Type B pancreatic cell (in vitro differentiated cells): ENCODE measurements around the gene KCND2. TPM values are rescaled to one million over a fixed set of nuclear protein-coding genes. Genes with fewer than 3 reads are reported as not detected.

ENCODE experiments used
- DNase-seq: peaks from one replicate; pipeline ENCODE4 v3.0.0; 2021; ENCODE audit warnings: mixed read lengths; ENCODE audit not compliant: unreplicated experiment; ENCODE audit errors: extremely low spot score
- H3K27ac Mint-ChIP-seq: 2 replicates; pipeline ENCODE4 v1.8.0; 2021; ENCODE audit warnings: mild to moderate bottlenecking, mixed read lengths
- H3K27me3 Mint-ChIP-seq: 2 replicates; pipeline ENCODE4 v1.8.0; 2021; ENCODE audit warnings: mixed read lengths
- H3K36me3 Mint-ChIP-seq: 2 replicates; pipeline ENCODE4 v1.8.0; 2021; ENCODE audit warnings: mixed read lengths
- H3K4me1 Mint-ChIP-seq: one replicate; pipeline ENCODE4 v1.8.0; 2021; ENCODE audit warnings: mixed read lengths; ENCODE audit not compliant: unreplicated experiment
- H3K4me3 Mint-ChIP-seq: 2 replicates; pipeline ENCODE4 v1.8.0; 2021; ENCODE audit warnings: mild to moderate bottlenecking, mixed read lengths
- H3K9me3 Mint-ChIP-seq: 2 replicates; pipeline ENCODE4 v1.8.0; 2021; ENCODE audit warnings: mixed read lengths
- CTCF ChIP-seq: fragments of 200-600 bp; sonication (generic); conservative IDR thresholded peaks from 2 replicates; pipeline ENCODE4 v1.5.0; 2021; ENCODE audit warnings: antibody characterized with exemption, mild to moderate bottlenecking
- total RNA-seq: library from RNA; stranded (reverse); gene quantifications from 2 replicates; pipeline ENCODE4 v1.2.1, GENCODE V29; 2021; ENCODE audit warnings: low replicate concordance

Gene KCND2
- total RNA-seq, 1 donor from 2014 or later: 3.2 TPM

DNA sequence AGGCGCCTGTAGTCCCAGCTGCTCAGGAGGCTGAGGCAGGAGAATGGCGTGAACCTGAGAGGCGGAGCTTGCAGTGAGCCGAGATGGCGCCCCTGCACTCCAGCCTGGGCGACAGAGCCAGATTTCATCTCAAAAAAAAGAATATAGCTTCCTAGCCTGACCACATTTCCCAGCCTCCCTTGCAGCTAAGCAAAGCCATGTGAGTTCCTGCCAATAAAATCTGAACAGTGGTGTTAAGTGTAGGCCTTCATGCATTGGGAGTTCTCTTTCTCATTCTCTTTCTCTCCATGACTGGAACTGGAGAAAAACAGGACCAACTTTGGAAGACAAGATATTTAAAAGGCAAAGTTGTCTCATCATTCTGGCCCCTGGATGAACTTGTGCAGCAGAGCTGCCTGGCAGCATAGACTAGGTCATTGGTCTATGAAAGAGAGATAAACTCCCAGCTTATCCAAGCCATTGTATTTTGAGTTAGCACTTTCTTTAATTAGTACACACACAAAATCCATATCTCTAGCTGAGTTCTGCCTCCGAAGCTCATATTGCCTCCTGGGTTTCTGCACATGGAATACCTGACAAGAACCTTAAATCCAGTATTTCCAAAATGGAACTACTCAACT is 524.2 kb downstream of the KCND2 start:
- Mint-ChIP-seq H3K4me1 (no peaks in the 10 kb centered on the region), H3K27ac (no peak overlapping the region), H3K36me3 (peaks cover 24% of the 10 kb centered on the region), H3K27me3 (no peaks in the 10 kb centered on the region), H3K4me3 (no peak overlapping the region), H3K9me3 (peaks cover 10% of the 10 kb centered on the region)
- no peak for TF ChIP-seq CTCF
- DNase-seq: no peak

DNA sequence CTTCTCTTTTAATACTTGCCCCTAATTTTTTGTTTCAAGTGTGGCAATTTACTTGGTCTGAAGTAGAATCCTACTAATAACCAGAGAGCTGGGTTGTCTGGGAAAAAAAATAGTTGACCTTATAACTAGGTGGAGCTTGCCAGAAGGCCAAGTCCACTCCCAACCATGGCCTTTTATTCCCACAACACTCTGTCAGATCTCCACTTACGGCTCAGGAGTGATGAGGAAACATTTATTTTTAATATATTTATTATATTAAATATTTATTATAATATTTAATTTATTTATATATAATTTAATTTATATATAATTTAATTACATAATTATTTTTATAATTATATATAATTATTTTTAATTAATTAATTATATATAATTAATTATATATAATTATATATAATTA is 526.2 kb downstream of the KCND2 start:
- Mint-ChIP-seq H3K4me1 (no peaks in the 10 kb centered on the region), H3K36me3 (peaks cover 28% of the 10 kb centered on the region), H3K27me3 (no peaks in the 10 kb centered on the region), H3K9me3 (peaks cover 10% of the 10 kb centered on the region), H3K4me3 (no peak overlapping the region), H3K27ac (no peak overlapping the region)
- no peak for TF ChIP-seq CTCF
- DNase-seq: no peak
